KOPT-K1 (cell line): ENCODE measurements around the gene COBLL1.
"Not testable (repeated sequence)": the region's sequence is repeated elsewhere in the genome, so short reads cannot be mapped to it uniquely, and the experiment has no call there.

ENCODE experiments used
- H3K27ac ChIP-seq: fragments of 200-600 bp; sonication (generic); 2 replicates; pipeline ENCODE4 v1.5.1; 2016; ENCODE audit warnings: antibody characterized with exemption, mild to moderate bottlenecking, low read depth, low read length; ENCODE audit not compliant: poor library complexity, severe bottlenecking
- H3K36me3 ChIP-seq: fragments of 200-600 bp; sonication (generic); 2 replicates; pipeline ENCODE4 v1.5.1; 2017; ENCODE audit warnings: antibody characterized with exemption, mild to moderate bottlenecking, low read length, moderate library complexity; ENCODE audit not compliant: insufficient read depth
- H3K9me3 ChIP-seq: fragments of 200-600 bp; sonication (generic); 2 replicates; pipeline ENCODE4 v1.5.1; 2017; ENCODE audit warnings: antibody characterized with exemption, low read length, mild to moderate bottlenecking; ENCODE audit not compliant: insufficient read depth, poor library complexity, severe bottlenecking

COBLL1 gene

DNA sequence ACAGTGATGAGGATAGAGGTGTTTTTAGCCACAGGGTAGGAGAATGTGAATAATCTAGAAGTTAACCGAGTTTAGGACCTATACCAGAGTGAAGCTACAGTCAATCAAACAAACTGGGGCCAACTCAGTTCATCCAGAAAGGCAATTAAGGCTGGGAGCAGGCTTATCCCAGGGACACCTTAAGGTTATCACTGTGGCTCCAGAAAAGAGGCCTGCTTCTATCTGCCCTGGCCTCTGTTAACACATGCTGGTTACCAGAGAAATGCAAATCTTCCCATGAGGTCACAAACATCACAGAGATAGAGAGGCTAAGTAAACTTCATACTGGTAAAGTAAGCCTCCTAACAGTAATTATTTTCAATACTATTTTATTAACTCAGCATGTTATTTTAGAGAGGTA lies 127.2 kb downstream of the COBLL1 start:
- Histone ChIP-seq H3K9me3 (no peaks in the 10 kb centered on the region), H3K36me3 (no peaks in the 10 kb centered on the region), H3K27ac (no peak overlapping the region)

DNA sequence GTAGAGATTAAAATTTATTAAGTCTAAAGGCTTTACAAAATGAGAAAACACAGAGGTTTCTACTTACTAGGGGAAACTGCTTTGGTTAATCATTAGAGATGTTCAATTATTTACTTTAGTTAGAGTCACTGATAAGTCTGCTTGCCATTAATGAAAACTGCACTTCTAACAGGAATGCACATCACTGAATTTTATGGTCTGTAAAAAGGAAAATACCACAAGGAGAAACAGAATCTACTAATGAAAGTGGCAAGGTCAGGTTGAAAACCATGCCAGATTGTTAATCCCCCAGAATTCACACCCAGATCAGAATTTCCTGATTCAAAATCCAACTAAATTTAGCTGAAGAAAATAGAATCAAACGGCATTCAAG lies 129.9 kb downstream of the COBLL1 start:
- no peaks in the 10 kb centered on the region for H3K9me3 ChIP-seq
- no peaks in the 10 kb centered on the region for H3K36me3 ChIP-seq
- H3K27ac ChIP-seq = no peak overlapping the region

DNA sequence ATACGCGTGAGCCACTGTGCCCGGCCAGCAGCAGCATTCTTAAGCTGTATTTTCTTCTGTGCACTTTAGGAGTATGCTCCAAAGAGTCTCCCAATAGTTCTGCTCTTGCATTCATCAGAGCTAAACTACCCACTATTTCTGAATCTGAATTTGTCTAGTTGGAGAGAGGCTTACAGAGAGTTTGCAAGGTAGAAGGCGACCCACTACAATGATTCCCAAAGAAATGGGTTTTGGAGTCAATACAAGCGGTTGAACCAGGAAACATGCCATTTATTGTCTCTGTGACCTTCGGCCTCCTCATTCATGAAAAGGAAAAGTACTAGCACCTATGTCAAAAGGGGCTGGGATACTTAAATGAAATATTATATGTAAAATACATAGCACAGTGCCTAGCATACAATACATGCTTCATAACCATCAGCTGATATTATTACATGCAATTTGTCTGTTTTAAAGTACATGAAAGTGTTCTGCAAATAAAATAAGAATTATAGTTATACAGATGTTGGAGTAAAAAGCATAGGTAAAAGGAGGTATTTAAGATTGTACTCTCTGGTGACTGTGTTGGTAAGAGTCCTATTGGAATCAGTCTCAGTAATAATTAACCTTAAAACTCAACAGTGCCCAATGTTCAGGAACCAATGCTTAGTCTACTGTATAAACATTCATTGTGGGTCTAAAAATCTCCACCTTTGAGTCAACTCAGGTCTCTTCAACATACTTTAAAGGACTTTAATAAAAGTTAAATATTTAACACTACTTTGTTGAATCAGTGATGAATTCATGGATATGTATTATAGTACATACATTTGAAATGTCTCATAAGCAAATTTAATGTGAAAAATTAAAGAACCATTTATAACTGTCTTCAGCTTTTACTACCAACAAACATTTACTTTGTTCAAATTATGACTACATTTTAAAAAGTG lies 130.5 kb downstream of the COBLL1 start:
- H3K27ac ChIP-seq = no peak overlapping the region
- H3K9me3 ChIP-seq = no peaks in the 10 kb centered on the region
- H3K36me3 ChIP-seq = no peaks in the 10 kb centered on the region

DNA sequence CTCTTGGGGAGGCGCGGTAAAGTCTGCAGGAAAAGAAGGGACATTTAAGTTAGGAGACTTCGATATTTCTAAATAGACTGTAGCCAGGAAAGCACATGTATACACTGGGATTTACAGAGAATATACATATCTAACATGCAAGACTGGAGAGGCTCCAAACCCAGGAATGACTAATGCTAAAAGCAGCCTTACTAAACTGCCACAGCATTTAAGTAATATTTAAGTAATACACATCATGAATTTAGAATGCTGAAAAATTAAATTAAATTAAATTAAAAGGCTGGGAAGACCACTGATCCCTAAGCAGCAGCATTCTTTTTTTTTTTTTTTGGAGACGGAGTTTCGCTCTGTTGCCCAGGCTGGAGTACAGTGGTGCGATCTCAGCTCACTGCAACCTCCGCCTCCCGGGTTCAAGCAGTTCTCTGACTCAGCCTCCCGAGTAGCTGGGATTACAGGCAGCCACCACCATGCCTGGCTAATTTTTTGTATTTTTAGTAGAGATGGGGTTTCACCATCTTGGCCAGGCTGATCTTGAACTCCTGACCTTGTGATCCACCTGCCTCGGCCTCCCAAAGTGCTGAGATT lies 131.3 kb downstream of the COBLL1 start:
- not testable (repeated sequence) for H3K36me3 ChIP-seq, H3K9me3 ChIP-seq, H3K27ac ChIP-seq

DNA sequence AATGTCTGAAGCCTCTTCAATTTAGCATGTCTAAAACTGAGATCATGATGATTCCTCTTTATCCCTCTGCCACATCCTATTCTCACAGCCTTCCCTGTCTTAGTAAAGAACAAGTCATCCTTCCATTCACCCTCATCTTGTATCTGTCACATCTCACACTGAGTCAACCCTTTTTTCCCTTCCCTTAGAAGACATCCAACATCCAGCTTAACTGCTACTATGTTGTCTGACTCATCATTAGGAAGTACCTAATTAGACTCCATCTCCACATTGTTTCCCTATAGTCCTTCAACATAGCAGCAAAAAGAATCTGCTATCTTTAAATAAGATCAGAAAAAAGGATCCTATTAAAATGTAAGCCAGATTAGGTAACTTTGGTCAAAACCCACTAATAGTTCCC lies 135.1 kb downstream of the COBLL1 start:
- no peak overlapping the region for H3K27ac ChIP-seq
- H3K36me3 ChIP-seq = no peaks in the 10 kb centered on the region
- no peaks in the 10 kb centered on the region for H3K9me3 ChIP-seq

DNA sequence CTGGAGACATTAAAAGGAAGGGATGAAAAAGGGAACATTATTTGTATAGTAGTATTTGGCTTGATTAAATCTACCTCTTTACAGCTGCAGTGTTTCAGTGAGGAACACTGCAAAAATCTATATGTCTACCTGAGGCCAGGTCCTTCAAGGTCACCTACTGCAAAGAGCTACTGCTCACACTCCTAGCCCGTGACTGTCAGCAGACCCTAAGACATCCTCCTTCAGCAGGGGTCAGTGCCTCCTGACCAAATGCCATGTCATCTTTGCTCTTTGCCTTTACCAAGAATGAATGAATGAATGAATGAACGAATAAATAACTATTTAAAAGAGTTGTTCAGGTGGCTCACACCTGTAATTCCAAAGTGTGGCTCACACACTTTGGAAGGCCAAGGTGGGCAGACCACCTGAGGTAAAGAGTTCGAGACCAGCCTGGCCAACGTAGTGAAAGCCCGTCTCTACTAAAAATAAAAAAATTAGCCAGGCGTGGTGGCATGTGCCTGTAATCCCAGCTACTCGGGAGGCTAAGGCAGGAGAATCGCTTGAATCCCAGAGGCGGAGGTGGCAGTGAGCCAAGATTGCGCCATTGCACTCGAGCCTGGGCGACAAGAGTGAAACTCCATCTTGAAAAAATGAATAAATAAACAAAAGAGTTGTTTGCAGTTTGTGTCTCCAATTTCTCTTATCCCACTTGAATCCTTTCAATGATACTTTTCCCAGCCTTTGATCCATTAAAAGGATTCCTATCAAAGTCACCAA lies 136.0 kb downstream of the COBLL1 start:
- H3K36me3 ChIP-seq = no peaks in the 10 kb centered on the region

DNA sequence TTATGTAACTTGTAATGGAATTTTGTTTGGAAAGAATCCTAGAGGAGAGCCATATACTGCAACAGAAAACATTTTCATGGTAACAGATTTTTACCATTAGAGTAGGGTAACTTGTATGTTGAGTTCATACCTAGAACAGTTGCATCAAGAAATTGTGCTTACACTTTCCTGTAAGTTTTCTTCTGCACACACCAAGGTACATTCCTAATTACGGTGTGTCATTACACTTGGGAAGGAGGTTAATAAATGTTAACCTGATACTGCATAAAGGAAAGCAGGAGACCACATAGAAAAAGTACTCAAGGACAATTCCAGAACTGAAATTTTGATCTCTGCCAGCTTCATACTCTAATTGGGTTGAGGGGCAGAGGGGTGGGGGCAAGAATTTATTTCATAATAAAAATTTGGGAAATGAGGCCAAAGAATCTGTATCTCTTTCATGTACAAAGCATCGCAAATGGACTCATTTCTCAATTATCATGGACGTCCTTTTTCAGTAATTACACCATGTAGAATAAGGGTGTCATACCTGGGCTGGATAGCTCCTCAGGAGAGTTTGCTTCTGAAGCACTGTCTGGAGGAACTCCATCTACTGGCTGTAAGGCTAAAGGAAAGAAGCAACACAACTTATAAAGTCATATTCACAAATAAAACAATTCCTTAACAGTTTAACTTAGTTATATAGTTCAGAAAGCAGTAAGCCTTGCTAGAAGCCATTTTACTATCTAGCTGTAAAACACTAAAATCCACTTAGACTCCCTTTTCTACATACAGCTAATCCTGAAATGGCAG lies 137.5 kb downstream of the COBLL1 start:
- no peak overlapping the region for H3K27ac ChIP-seq
- H3K9me3 ChIP-seq = no peaks in the 10 kb centered on the region
- no peaks in the 10 kb centered on the region for H3K36me3 ChIP-seq

More for the DNA sequence above, 136.0 kb downstream of the COBLL1 start:
- H3K27ac ChIP-seq = no peak overlapping the region
- H3K9me3 ChIP-seq = no peaks in the 10 kb centered on the region

DNA sequence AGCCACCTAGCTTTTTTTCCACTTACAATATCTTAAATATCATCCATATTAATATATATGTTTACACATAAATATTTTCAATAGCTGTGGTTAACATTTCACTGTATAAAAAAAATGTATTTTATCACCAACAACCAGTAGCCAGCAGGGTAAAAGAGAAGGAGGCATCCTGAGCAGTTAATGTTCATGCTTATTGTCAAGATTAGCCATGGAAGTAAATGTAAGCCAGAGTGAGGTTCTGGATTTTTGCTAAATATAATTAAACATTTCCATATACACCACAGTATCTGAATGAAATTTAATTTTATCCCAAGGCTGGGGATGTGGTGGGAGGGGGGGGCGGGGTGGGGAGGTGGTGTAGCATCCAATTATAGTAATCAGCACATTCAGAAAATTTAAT lies 140.1 kb downstream of the COBLL1 start:
- no peak overlapping the region for H3K27ac ChIP-seq
- no peaks in the 10 kb centered on the region for H3K36me3 ChIP-seq

DNA sequence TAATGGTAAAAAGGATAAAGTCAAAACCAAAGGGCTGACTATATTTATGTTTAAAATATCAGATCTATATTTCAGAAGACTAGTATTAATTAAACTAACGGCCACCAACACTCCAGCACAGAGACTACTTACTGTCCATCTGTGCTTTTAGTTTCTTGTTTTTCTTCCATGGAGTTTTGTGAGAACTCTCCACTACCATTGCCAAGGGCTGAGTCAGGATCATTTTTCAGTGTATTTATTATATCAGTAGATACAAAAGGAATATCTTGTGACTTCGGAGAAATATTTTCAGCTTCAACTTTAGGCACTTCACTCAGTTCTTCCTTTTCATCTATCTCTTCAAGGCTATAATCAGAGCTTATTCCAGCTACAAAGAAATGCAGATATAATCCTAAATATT lies 141.2 kb downstream of the COBLL1 start:
- H3K27ac ChIP-seq = no peak overlapping the region
- H3K9me3 ChIP-seq = no peaks in the 10 kb centered on the region
- no peaks in the 10 kb centered on the region for H3K36me3 ChIP-seq

More for the DNA sequence above, 140.1 kb downstream of the COBLL1 start:
- no peaks in the 10 kb centered on the region for H3K9me3 ChIP-seq

DNA sequence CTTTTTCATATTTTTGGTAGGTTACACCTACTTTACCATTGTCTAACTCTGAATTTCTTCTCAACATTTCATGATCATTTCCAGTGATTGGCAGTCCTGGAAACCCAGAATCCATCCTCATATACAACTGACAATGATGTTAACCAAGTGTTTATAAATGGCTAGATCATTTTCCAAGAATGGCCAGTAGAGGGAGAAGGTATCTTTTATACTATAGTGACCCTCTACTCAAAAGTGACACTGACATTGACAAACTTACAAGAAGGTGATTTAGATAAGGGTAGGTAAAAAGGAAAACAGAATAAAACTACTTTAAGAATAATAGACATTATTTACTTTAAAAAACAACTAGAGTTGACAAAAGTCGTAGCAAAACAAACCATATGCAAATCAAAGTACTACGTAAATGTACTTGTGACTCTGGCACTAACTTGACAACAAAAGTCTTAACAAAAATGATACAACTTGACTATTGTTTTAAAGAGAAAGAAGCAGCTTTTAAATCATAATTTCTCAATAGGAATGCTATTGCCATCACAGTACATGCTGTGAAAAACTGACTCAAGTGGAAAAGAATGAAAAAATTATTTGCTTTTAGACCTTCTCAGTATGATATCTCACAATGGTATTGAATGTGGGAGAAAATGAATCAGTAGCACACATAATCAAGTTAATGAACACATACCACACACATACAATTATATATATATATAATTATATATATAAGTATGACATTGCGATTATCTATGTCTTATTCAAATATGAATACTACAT lies 143.7 kb downstream of the COBLL1 start:
- Histone ChIP-seq H3K27ac (no peak overlapping the region), H3K36me3 (no peaks in the 10 kb centered on the region), H3K9me3 (no peaks in the 10 kb centered on the region)

DNA sequence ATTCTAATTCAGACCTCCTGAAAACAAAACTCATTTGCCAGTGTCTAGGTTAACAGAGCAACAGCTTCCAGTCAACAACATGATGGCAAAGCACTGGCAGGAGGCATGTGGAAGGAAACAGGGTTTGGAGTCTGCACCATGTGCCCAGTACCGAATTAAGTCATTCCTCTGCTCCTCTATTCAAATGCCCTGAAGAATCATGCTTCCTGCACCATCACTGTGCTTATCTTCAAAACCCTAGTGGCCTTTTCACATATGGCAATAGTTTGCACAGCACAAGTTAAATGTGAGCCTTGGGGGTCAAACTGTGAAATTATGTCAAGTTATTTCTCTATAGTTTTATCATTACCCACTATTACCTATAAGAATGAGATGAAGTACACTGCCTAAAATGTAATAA lies 145.0 kb downstream of the COBLL1 start:
- Histone ChIP-seq H3K27ac (no peak overlapping the region), H3K36me3 (no peaks in the 10 kb centered on the region), H3K9me3 (no peaks in the 10 kb centered on the region)

DNA sequence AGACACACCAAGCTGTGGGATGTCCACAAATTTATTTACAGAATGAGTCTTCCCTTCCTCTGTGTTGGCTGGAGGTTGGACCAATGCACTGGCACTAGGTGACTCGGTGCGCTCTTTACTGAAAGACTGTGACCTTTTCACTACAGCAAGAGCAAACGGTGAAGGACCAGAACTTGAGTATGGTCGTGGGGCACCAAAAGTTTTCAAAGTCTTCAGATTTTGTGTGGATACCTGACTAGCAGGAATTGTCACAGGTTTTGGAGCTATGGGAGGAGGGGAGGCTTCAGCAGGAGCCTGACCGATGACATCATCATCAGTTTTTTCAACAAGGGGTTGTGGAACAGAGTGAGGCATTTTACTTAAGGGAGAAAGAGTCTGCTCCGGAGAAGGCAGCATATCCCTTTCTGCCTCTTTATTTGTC lies 147.3 kb downstream of the COBLL1 start:
- no peak overlapping the region for H3K27ac ChIP-seq
- H3K36me3 ChIP-seq = no peaks in the 10 kb centered on the region
- H3K9me3 ChIP-seq = no peaks in the 10 kb centered on the region

DNA sequence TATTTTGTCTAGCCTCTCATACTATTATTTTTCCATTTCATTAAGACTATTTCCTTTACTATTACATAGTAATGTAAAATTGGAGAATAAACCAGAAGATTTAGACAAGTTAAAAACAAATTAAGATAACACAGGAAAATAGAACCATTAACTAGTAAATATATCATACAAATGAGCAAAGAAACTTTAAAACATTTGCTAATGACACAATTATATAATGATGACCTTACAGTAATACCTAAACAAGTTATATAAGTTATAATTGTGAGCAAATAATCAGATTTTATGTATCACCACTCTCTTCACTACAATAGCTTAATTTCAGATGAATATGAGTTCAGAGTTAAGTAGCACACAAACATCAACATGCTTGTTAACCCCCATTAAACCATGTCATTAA lies 147.8 kb downstream of the COBLL1 start:
- no peaks in the 10 kb centered on the region for H3K9me3 ChIP-seq
- no peak overlapping the region for H3K27ac ChIP-seq
- H3K36me3 ChIP-seq = no peaks in the 10 kb centered on the region

DNA sequence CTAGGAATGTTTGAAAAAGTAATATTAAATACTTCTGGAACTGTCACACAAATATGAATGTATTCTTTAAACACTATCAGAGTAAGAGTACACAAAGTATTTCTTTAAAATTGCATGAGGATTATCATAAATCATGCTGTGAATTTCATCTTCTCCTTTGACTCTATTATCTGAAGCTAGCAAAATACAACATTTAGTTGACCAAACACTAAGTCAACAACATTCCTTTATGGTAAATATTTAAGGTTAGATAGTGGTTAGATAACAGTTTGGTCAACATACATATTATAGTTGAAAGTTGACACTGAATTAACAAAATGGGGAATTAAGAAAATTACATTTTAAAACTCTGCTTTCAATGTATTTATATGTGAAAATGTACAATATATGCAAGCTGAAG lies 148.2 kb downstream of the COBLL1 start:
- Histone ChIP-seq H3K36me3 (no peaks in the 10 kb centered on the region), H3K9me3 (no peaks in the 10 kb centered on the region), H3K27ac (no peak overlapping the region)
